ACHN (cell line): ENCODE measurements around the gene KRTAP10-5.
A peak's percentile ranks its signal among the peaks of the same experiment; 100 is the strongest.
"Not testable (repeated sequence)": the region's sequence is repeated elsewhere in the genome, so short reads cannot be mapped to it uniquely, and the experiment has no call there.

Experiments
- DNase-seq: peaks from one replicate; pipeline ENCODE4 v3.0.0-alpha.2; 2015
- in situ Hi-C: cut with HindIII; loops from 2 replicates; pipeline ENCODE4 v1.10.0; 2017; ENCODE audit warnings: low sequenced_read_pairs, low pct_ligation_motif_present, low pct_unique_long_range_greater_than_20kb

KRTAP10-5 gene

DNA sequence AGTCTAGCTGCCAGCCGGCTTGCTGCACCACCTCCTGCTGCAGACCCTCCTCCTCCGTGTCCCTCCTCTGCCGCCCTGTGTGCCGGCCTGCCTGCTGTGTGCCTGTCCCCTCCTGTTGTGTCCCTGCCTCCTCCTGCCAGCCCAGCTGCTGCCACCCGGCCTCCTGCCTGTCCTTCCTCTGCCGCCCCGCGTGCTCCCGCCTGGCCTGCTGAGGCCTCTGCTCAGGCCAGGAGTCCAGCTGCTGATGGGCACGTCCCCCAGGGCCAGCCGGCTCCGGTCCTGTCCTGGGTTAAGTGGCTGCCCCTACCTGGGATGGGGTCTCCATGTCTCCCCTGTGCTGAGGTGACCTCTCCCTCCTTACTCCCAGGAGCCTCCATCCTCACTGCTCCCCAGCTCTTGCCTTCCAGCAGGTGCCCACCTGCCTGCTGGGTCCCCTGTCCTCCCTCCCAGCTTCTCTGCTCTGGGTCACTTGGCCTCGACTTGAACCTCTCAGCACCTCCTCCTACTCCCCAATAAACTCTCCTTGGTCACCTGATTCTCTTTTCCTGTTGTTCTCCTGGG lies 32.3 kb upstream of the KRTAP10-5 start:
- in situ Hi-C loops = no loop called here
- no peak for DNase-seq

DNA sequence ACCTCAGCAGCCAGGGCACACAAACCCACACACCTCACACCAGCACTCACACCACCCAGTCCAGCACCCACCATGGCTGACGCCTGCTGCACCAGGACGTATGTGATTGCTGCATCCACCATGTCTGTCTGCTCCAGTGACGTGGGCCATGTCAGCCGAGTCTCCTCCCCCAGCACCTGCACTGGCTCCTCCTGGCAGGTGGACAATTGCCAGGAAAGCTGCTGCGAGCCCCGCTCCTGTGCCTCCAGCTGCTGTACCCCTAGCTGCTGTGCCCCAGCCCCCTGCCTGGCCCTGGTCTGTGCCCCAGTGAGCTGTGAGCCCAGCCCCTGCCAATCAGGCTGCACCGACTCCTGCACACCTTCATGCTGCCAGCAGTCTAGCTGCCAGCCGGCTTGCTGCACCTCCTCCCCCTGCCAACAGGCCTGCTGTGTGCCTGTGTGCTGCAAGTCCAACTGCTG lies 31.7 kb upstream of the KRTAP10-5 start, which contains the start of gene KRTAP10-8:
TSS of gene KRTAP10-8 (plus strand) at position 51 of the 458 bp plus-strand sequence. CDS start at position 73, 22 bp downstream.
- no peak for DNase-seq
- in situ Hi-C loops = no loop called here

DNA sequence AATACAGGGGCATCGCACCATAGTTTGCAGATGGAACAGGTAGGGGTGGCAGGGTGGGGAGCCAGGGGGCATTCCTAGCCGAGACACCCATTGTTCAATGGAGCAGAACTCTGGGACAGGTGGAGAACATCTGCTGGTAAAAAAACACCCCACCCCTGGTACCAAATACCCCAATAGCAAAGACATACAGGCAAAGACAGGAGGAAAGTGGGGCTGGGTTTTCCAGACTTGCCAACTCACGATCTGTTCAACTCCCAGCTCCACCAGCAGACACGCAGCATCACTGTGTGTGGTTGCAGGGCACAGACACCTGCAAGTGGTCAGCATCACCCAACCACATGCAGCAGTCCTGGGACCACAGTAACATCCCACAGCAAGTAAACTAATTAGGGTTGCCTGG lies 31.1 kb upstream of the KRTAP10-5 start:
- in situ Hi-C loops = no loop called here
- DNase-seq = no peak

DNA sequence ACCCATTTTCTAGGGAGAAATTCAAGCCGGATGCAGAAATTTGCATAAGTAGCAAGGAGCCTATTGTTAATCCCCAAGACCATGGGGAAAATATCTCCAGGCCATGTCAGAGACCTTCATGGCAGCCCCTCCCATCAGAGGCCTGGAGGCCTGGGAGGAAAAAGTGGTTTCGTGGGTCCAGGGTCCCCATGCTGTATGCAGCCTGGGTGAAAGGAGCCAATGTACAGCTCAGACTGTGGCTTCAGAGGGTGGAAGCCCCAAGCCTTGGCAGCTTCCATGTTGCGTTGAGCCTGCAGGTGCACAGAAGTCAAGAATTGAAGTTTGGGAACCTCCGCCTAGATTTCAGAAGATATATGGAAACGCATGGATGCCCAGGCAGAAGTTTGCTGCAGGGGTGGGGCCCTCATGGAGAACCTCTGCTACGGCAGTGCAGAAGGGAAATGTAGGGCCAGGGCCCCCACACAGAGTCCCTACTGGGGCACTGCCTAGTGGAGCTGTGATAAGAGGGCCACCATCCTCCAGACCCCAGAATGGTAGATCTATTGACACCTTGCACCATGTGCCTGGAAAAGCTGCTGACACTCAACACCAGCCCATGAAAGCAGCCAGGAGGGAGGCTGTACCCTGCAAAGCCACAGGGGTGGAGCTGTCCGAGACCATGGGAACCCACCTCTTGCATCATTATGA lies 29.9 kb upstream of the KRTAP10-5 start:
- DNase-seq, in situ Hi-C loops: not testable (repeated sequence)

DNA sequence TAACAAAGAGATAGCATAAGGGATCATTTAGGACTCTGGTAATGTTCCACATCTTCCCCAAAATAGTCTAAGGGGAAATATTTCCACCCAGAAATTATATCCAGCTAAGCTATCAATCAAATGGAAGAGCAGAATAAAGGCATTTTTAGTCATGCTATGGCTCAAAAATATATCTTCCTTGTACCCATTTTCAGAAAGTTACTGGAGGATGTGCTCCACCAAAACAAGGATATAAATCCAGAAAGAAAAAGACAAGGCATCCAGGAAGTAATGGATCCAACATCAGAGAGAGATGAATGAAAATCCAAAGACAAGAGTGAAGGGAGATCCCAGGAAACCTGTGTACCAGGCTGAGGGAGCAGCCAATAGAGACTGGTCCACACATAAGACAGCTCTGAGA lies 28.8 kb upstream of the KRTAP10-5 start:
- no peak for DNase-seq
- in situ Hi-C loops = no loop called here

DNA sequence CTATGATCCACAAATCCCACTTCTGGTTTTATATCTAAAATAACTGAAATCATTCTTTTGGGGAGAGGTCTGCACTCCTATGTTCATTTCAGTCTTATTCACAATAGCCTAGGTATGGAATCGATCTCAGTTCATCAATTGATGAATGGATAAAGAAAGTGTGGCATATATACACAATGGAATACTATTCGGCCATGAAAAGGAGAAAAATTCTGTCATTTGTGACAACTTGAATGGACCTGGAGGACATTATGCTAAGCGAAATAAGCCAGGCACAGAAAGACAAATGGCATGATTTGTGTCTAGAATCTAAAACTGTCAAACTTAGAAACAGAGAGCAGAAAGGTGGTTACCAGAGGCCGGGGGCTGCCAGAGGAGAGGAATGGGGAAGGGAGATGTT lies 26.1 kb upstream of the KRTAP10-5 start:
- in situ Hi-C loops = no loop called here

DNA sequence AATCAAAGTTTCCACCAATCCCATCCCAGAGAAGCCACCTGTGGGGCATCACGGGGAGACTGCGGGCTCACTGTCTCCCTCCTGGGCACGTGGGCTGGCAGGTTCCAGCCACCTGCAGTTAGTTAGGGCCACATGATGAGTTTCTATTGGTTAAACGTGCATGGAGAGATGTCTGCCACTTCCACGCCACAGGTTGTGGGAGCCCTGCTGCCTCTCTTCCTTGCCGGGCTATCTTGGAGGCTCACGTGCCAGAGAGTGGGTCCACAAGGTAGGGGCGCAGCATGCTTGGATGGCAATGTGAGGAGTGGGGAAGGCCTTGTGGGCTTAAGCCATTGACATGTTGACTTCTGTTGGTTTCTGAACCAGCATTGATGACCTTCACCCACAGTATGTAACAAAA lies 23.5 kb upstream of the KRTAP10-5 start:
- no peak for DNase-seq
- in situ Hi-C loops = no loop called here

More for the DNA sequence above, 26.1 kb upstream of the KRTAP10-5 start:
- no peak for DNase-seq

DNA sequence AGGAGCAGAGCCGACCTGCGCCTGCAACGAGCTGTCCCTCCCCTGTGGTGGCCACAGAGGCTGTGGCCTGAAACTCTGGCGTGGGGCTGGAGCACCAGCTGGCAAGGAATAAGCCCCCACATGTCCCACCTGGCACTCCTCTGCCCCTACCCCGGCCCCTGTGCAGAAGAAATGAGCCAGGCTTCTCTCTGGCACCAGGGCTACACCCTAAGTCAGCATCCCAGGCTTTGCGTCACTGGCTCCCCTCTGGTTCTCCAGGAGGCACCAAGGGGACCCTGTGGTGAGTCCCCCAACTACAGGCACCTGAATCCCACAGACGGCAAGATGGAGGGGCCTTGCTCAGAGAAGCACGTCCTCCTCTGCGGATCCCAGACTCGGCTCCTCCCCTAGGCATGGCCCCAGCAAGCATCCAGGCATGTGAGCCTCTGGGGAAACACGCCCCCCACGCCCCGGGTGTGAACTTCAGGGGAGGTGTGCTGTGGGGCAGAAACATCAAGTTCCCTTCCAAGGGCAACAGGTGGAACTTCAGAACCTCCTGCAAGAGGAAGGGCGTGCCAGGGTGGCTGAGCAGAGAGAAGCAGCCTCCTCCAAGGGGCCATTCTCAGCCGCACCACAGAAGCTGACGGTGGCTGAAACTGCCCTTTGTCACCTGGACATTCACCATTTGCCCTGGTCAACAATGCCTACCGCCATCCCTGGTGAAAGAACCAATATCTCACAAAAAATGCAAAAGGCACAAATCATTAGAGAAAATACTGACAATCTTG lies 22.9 kb upstream of the KRTAP10-5 start:
- in situ Hi-C loops = no loop called here

DNA sequence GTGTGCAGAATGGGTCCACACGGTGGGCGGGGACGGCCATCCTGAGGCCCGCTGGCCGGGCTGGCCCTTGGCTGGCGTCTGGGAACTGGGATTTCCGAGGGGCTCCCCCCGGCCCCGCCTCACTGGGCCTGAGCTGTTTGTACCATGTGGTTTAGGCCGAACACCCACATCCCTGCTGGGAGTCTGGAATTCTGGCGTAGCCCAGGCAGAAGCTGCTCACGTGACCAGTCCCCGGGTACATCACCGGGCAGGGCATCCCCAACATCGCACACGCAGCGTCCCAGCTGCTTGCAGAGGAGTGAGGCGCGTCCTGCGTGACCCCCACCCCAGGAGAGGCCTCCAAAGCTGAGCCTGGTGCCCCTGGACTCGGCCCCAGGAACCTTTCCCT lies 22.1 kb upstream of the KRTAP10-5 start:
- in situ Hi-C loops = no loop called here
- no peak for DNase-seq

More for the DNA sequence above, 22.9 kb upstream of the KRTAP10-5 start:
- no peak for DNase-seq

DNA sequence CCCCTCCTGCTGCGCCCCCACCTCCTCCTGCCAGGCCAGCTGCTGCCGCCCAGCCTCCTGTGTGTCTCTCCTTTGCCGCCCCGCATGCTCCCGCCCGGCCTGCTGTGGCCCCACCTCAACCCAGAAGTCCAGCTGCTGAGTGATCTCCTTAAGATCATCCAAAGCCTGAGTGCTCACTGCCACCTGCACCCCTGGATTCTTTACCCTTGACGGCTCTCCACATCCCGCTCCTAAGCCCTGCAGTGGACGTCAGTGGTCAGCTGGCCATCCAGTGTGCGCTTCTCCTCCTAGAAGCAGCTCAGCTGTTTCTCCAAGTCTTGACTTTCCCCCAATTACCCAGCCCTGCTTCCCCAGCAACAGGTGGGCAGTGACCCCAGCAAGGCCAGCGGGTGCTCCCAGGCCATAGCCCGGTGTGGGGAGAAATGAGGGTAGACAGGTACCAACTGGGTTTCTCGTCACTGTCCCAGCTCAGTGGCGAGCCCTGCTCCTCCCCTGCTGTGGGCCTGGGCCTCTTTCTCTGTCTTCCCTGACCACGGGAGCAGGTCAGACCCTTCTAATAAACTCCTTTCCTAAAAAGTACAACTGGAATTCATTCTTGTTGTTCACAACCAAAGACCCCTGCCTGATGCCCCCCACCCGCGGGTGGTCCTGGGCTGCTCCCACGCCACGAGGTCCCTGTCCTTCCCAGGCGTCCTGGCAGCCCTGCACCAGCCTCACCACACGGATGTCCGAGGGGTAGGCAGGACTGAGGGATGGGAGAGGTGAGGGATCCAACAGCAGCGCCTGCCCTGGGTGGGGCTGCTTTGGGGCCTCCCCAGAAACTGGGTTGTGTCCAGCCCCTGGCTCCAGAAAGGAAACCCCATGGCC lies 21.4 kb upstream of the KRTAP10-5 start:
- in situ Hi-C loops = no loop called here
- DNase-seq = no peak

DNA sequence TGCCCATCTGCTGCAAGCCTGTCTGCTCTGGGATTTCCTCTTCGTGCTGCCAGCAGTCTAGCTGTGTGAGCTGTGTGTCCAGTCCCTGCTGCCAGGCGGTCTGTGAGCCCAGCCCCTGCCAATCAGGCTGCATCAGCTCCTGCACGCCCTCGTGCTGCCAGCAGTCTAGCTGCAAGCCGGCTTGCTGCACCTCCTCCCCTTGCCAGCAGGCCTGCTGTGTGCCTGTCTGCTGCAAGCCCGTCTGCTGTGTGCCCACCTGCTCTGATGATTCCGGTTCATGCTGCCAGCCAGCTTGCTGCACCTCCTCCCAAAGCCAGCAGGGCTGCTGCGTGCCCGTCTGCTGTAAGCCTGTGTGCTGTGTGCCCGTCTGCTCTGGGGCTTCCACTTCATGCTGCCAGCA lies 20.7 kb upstream of the KRTAP10-5 start:
- DNase-seq, in situ Hi-C loops: not testable (repeated sequence)

DNA sequence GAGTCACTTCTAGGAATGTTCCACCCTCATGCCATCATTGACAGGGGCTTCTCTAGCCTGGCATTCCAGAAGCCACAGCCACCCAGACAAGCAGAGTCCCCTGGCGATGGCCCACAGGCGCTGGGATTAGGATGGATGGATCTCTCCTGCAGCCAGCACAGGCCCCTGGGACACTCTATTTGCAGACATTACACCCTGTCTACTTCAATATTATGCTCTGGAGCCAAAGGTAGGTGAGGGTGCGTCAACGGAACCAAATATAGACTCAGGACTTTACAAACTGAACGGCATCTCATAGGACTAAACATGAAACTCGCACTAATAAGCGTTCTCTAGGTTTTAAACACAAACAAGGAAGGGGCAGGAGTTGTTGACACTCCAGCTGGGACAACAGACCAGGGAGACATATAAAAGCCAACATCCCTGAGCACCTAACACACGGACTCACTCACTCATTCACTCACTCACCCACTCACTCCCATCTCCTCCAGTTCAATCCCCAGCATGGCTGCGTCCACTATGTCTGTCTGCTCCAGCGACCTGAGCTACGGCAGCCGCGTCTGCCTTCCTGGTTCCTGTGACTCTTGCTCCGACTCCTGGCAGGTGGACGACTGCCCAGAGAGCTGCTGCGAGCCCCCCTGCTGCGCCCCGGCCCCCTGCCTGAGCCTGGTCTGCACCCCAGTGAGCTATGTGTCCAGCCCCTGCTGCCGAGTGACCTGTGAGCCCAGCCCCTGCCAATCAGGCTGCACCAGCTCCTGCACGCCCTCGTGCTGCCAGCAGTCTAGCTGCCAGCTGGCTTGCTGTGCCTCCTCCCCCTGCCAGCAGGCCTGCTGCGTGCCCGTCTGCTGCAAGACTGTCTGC lies 19.9 kb upstream of the KRTAP10-5 start, which contains the start of gene KRTAP10-7:
TSS of gene KRTAP10-7 (plus strand) at position 480 of the 861 bp plus-strand sequence. CDS start at position 505, 25 bp downstream.
- in situ Hi-C loops, DNase-seq: not testable (repeated sequence)

DNA sequence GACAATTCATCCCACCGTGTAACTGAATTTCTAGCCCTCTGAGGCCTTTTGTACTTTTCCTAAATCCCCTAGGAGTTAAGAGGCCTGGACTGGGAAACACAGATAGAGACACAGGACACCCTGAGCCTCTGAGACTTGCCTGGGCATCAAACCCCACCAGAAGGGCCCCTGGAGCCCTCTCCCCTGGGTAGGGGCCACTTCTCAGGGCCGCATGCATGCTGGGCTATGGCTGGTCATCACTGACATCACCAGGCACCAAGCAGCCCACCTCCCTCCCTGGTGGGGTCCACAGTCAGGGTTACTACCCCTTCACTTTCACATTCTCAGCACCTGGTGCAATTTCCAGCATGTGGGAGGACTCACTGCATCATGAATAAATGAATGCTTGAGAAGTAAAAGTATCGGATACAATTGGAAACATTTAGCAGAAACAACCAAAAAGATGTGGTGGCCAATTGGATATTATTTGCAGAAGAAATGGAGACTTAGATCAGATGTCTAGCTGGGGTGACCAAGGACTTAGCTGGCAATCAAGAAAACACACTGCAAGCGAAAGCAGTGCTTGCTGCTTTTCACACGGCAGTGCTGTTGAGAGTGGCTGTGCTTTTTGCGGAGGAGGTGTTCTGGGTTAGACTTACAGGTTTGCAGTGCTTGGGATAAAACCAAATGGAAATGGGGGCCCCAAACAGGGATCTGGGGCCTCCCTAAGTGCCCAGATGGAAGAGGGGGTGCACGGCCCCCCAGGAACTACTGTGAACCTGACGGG lies 19.0 kb upstream of the KRTAP10-5 start:
- DNase-seq = no peak
- in situ Hi-C loops = no loop called here

DNA sequence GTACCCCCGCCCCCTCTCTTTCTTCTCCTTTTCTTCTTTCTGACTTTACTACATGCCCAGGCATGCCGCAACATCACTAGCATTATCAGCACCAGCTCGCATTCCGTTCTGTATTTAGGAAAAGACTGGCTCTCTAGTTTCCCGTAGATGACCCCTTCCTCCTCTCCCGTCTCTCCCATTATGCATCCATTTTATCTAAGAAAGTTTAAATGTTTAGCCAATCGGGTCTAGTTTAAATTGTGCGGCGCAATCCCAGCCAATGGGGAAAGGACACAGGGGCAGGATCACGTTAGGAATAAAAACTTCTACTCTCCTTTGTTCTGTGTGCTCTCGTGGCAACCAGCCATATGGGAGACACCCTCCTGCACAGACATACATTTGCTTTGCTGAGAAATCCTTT lies 17.7 kb upstream of the KRTAP10-5 start:
- no peak for DNase-seq
- in situ Hi-C loops = no loop called here

DNA sequence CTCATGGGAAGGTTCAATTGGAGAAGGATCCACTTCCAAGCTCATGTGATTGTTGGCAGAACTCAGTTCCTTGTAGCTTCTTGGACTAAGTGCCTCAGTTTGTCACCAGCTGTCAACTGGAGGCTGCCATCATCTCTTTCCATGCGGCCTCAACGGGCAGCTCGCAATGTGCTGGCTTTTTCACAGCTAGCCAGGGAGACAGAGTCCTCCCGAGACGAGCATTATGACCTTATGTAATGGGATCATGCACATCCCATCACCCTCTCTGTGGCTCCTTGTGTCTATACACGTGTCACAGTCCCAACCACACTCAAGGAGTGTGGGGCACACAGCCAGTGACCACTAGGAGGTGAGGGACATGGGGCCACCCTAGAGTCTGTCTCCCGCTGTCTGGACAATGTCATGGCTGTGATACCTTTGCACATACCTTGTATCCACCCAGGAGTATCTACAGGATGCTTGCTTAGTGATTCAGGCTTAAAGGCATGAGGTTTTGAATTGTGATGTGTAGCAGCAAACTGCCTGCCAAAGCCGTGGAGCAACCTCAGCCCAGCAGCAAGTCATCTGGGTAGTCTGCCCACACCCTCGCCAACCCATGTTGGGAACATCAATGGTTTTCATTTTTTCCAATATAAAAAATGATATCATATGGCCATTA lies 15.8 kb upstream of the KRTAP10-5 start:
- peak; percentile 21 for DNase-seq
- in situ Hi-C loops = no loop called here

DNA sequence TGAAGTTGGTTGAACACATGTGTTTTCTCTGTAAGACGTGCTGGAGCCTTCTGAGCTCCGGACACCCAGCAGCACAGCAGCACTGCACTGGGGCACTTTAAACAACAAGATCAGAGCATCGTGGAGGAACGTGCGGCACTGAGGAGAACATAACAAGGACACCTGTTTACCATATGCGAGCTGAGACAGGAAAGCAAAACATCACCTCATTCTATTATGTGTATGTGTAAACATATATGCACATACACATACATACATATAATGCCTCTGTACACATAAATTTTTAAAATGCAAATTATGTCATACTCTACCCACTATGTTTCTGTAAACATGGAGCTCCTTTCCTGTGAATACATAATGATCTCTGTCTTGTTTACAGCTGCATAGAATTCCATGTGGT lies 15.1 kb upstream of the KRTAP10-5 start:
- in situ Hi-C loops = no loop called here

More for the DNA sequence above, 15.1 kb upstream of the KRTAP10-5 start:
- DNase-seq = no peak
